ENCODE results near the gene MIXL1. TPM values are rescaled to one million over a fixed set of nuclear protein-coding genes. Genes with fewer than 3 reads are reported as not detected.

MIXL1 gene
- total RNA-seq, 4 donors from 2014 or later, result 0.32 TPM; not detected in 3

GRCh38 chr1:226233806-226234205 is 10.3 kb downstream of the MIXL1 start:
- Histone ChIP-seq H3K4me1 (no peaks in the 10 kb centered on the region), H3K9me3 (no peaks in the 10 kb centered on the region), H3K36me3 (peaks cover 0 to 11% (median 2%) of the 10 kb centered on the region in 4 donors), H3K27me3 (no peaks in the 10 kb centered on the region), H3K27ac (no peak overlapping the region), H3K4me3 (no peak overlapping the region)
- intact Hi-C loops (cut with DNase I; ENCODE audit: low total_unique reads) (no loop called here), in situ Hi-C loops (cut with MboI; ENCODE audit: low pct_ligation_motif_present in 1 of 4, low pct_unique_long_range_greater_than_20kb in 1 of 4, low sequenced_read_pairs in 3 of 4) (no loop called here)
- TF ChIP-seq CTCF (IDR thresholded peaks at IDR 0.05), result no peak
- no peak for TF ChIP-seq POLR2AphosphoS5 (IDR thresholded peaks at IDR 0.05)
- no peak for TF ChIP-seq EP300 (IDR thresholded peaks at IDR 0.05; ENCODE audit: low read depth)
- TF ChIP-seq POLR2A (IDR thresholded peaks at IDR 0.05), result no peak
- DNase-seq, result no peak
- WGBS, 2 donors (ENCODE audit: low coverage in 1 of 2), result 78 to 85% methylated on average over 1 to 3 of the region's 3 CpGs

- DNase-seq, result no peak
- Histone ChIP-seq H3K9me3 (no peaks in the 10 kb centered on the region), H3K4me1 (no peaks in the 10 kb centered on the region), H3K27me3 (no peaks in the 10 kb centered on the region), H3K4me3 (no peak overlapping the region), H3K27ac (no peak overlapping the region), H3K36me3 (peaks cover 0 to 11% (median 0%) of the 10 kb centered on the region in 4 donors)
- 90 to 100% methylated on average over 1 of the region's 1 CpG for WGBS, 2 donors (ENCODE audit: low coverage in 1 of 2)
- TF ChIP-seq POLR2AphosphoS5 (IDR thresholded peaks at IDR 0.05), result no peak
- intact Hi-C loops (cut with DNase I; ENCODE audit: low total_unique reads) (no loop called here), in situ Hi-C loops (cut with MboI; ENCODE audit: low pct_ligation_motif_present in 1 of 4, low pct_unique_long_range_greater_than_20kb in 1 of 4, low sequenced_read_pairs in 3 of 4) (no loop called here)
Observed at GRCh38 chr1:226236826-226237225, 13.4 kb downstream of the MIXL1 start.

DNA sequence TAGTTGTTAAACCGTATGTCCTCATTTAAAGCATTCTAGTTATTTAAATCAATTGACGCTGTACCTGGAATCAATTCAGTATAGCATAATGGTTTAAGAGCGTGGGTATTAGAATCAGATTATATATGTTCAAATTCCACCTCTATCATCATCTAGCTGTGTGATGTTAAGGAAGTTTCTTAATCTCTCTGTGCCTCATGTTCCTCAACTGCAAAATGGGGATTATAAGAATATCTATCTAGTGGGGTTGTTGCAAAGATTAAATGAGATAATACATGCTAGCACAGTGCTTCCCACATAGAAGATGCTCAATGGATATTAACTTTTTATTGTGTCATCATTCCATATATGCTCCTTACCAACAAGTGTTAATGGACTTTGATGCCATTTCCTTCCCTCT is 16.0 kb downstream of the MIXL1 start:
- Histone ChIP-seq H3K4me1 (no peaks in the 10 kb centered on the region), H3K9me3 (no peaks in the 10 kb centered on the region), H3K36me3 (peaks cover 0 to 6% (median 0%) of the 10 kb centered on the region in 4 donors), H3K27me3 (no peaks in the 10 kb centered on the region), H3K4me3 (no peak overlapping the region), H3K27ac (no peak overlapping the region)
- intact Hi-C loops (cut with DNase I; ENCODE audit: low total_unique reads) (no loop called here), in situ Hi-C loops (cut with MboI; ENCODE audit: low pct_ligation_motif_present in 1 of 4, low pct_unique_long_range_greater_than_20kb in 1 of 4, low sequenced_read_pairs in 3 of 4) (no loop called here)
- 98% methylated on average over 3 of the region's 3 CpGs for WGBS, 2 donors (ENCODE audit: low coverage in 1 of 2)
- DNase-seq, result no peak
- TF ChIP-seq POLR2AphosphoS5 (IDR thresholded peaks at IDR 0.05), result no peak
- TF ChIP-seq EP300 (IDR thresholded peaks at IDR 0.05; ENCODE audit: low read depth), result no peak
- TF ChIP-seq CTCF (IDR thresholded peaks at IDR 0.05), result no peak
- no peak for TF ChIP-seq POLR2A (IDR thresholded peaks at IDR 0.05)

DNA sequence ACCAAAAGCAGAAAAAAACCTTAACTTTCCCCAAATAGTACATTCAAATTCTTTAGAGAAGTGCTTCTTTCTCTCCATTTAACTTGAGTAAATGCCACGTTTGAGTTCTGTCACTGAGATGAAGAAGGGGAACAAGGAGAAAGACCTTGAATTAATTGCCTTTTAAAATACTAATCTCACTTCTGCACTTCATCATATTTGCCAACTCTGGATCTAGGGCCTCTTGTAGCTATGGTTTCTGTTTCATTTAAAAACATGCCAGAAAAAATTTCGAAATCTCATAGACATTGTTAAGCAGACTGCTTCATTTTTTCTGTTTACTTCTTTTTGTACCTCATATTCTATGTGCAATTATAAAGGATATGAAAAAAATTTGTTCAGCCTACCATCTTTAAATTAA is 24.6 kb downstream of the MIXL1 start:
- intact Hi-C loops (cut with DNase I; ENCODE audit: low total_unique reads) (no loop called here), in situ Hi-C loops (cut with MboI; ENCODE audit: low pct_ligation_motif_present in 1 of 4, low pct_unique_long_range_greater_than_20kb in 1 of 4, low sequenced_read_pairs in 3 of 4) (no loop called here)
- TF ChIP-seq POLR2AphosphoS5 (IDR thresholded peaks at IDR 0.05) (no peak), POLR2A (IDR thresholded peaks at IDR 0.05) (no peak), EP300 (IDR thresholded peaks at IDR 0.05; ENCODE audit: low read depth) (no peak), CTCF (IDR thresholded peaks at IDR 0.05) (no peak)
- Histone ChIP-seq H3K27ac (no peak overlapping the region), H3K9me3 (no peaks in the 10 kb centered on the region), H3K4me3 (no peak overlapping the region), H3K36me3 (no peaks in the 10 kb centered on the region), H3K4me1 (peaks cover 0 to 6% (median 0%) of the 10 kb centered on the region in 4 donors), H3K27me3 (no peaks in the 10 kb centered on the region)
- DNase-seq, result no peak
- 53 to 72% methylated on average over 2 of the region's 2 CpGs for WGBS, 2 donors (ENCODE audit: low coverage in 1 of 2)

- Histone ChIP-seq H3K27ac (no peak overlapping the region), H3K27me3 (no peaks in the 10 kb centered on the region), H3K9me3 (no peaks in the 10 kb centered on the region), H3K4me3 (no peak overlapping the region), H3K4me1 (peaks cover 0 to 6% (median 0%) of the 10 kb centered on the region in 4 donors), H3K36me3 (no peaks in the 10 kb centered on the region)
- intact Hi-C loops (cut with DNase I; ENCODE audit: low total_unique reads) (no loop called here), in situ Hi-C loops (cut with MboI; ENCODE audit: low pct_ligation_motif_present in 1 of 4, low pct_unique_long_range_greater_than_20kb in 1 of 4, low sequenced_read_pairs in 3 of 4) (no loop called here)
- TF ChIP-seq POLR2AphosphoS5 (IDR thresholded peaks at IDR 0.05) (no peak), POLR2A (IDR thresholded peaks at IDR 0.05) (no peak), EP300 (IDR thresholded peaks at IDR 0.05; ENCODE audit: low read depth) (no peak), CTCF (IDR thresholded peaks at IDR 0.05) (no peak)
- WGBS, 2 donors (ENCODE audit: low coverage in 1 of 2), result 80 to 83% methylated on average over 3 of the region's 3 CpGs
- DNase-seq, result no peak
Observed at GRCh38 chr1:226248796-226249195, 25.3 kb downstream of the MIXL1 start.
